Measurements from ENCODE around the gene ZDHHC14.
"Not testable (repeated sequence)": the region's sequence is repeated elsewhere in the genome, so short reads cannot be mapped to it uniquely, and the experiment has no call there.

ZDHHC14 gene

DNA sequence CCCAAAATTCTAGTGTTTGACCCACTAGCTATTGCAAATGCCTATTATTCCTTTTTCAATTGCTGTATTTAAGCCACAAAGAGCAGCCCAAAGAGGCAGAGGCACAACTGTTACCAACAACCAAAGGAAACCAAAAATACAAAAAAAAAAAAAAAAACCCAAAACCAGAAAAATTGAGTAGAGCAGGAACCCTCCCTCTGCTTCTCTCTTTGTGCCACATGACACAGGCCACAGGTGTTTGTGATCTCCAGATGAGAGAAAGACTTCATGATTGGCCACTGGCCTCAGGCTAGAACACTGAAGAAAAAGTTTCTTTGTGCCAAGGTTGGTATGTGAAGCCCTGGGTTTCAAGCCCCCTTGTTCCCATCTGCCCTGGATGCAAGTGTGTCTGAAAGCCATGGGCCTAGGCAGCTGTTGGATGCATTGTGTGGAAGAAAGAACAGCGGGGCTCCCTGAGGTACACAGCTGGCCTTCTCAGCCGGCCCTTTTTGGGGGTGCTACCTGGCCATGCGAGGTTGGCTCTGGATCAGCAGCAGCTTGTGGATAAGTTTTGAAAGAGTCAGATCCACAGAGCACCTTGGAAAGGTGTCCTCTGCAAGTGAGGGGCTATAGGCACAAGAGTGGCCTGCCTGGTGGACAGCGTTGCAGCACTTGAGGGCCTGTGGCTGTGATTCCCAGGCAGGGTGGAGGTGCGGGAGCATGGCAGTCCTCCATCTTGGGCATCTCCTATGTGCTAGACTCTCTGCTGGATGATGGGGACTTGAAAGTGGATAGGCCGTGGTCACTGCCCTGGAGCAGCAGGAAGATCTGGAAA is 204.5 kb downstream of the ZDHHC14 start:
- H2BK15ac ChIP-seq (replicated peaks; ENCODE audit: low read depth), result no peak overlapping the region
- DNase-seq, result no peak
- H2AK5ac ChIP-seq (ENCODE audit: low read length), result no peak overlapping the region
- H4K5ac ChIP-seq (ENCODE audit: low read length), result no peak overlapping the region
- no peak overlapping the region for H2BK120ac ChIP-seq (ENCODE audit: low read depth, low read length)
- no peak overlapping the region for H3K18ac ChIP-seq (ENCODE audit: low read length)
- no peak overlapping the region for H3K4ac ChIP-seq (ENCODE audit: low read depth, low read length)
- H3K4me1 ChIP-seq (ENCODE audit: control insufficient read depth, low read depth, low read length), result no peaks in the 10 kb centered on the region
- no peak overlapping the region for H3K9ac ChIP-seq (ENCODE audit: low read length)
- no peak overlapping the region for H3K27ac ChIP-seq (ENCODE audit: low read depth, low read length)
- no peaks in the 10 kb centered on the region for H3K36me3 ChIP-seq (ENCODE audit: control insufficient read depth, insufficient read depth, low read length)
- no peak overlapping the region for H3K4me3 ChIP-seq (ENCODE audit: low read length)
- H3K56ac ChIP-seq (ENCODE audit: low read length), result no peak overlapping the region
- H4K8ac ChIP-seq (ENCODE audit: low read depth, low read length), result no peak overlapping the region
- H3K79me1 ChIP-seq (ENCODE audit: low read length), result no peaks in the 10 kb centered on the region
- H3K79me2 ChIP-seq (ENCODE audit: control insufficient read depth, insufficient read depth, low read length), result no peaks in the 10 kb centered on the region
- no peak overlapping the region for H3K23ac ChIP-seq (ENCODE audit: low read length)
- H2BK5ac ChIP-seq (ENCODE audit: low read length), result no peak overlapping the region
- WGBS (ENCODE audit: extremely low coverage, insufficient coverage, low lambda C conversion rate), result no CpG with 5 or more reads among the region's 6 CpGs
- H3K4me2 ChIP-seq (ENCODE audit: low read length), result no peak overlapping the region
- no peaks in the 10 kb centered on the region for H3K27me3 ChIP-seq (ENCODE audit: insufficient read depth, low read length, poor library complexity)

DNA sequence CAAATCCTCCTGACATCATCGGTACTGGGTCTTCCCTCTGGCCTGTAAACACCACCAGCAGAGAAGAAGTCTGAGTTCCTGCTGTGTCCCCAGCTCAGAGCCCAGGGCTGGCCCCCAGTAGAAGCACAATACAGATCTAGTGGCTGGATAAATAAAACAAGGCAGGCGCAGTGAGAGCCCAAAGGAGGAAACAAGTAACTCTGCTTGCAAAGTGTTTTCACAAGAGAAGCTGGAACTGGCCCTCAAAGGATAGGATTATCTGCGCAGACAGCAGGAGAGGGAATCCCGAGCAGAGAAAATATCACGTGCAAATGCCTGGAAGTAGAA is 205.1 kb downstream of the ZDHHC14 start:
- WGBS (ENCODE audit: extremely low coverage, insufficient coverage, low lambda C conversion rate), result no CpG with 5 or more reads among the region's 5 CpGs
- DNase-seq, result no peak

GRCh38 chr6:157586476-157587126 is 205.6 kb downstream of the ZDHHC14 start:
- Histone ChIP-seq H3K4me1 (ENCODE audit: control insufficient read depth, low read depth, low read length) (no peaks in the 10 kb centered on the region), H3K23ac (ENCODE audit: low read length) (no peak overlapping the region), H3K4ac (ENCODE audit: low read depth, low read length) (no peak overlapping the region), H2AK5ac (ENCODE audit: low read length) (no peak overlapping the region), H3K18ac (ENCODE audit: low read length) (no peak overlapping the region), H3K4me3 (ENCODE audit: low read length) (no peak overlapping the region), H2BK120ac (ENCODE audit: low read depth, low read length) (no peak overlapping the region), H3K9ac (ENCODE audit: low read length) (no peak overlapping the region), H3K36me3 (ENCODE audit: control insufficient read depth, insufficient read depth, low read length) (no peaks in the 10 kb centered on the region), H3K27ac (ENCODE audit: low read depth, low read length) (no peak overlapping the region), H2BK15ac (replicated peaks; ENCODE audit: low read depth) (no peak overlapping the region), H4K8ac (ENCODE audit: low read depth, low read length) (no peak overlapping the region), H3K56ac (ENCODE audit: low read length) (no peak overlapping the region), H3K79me1 (ENCODE audit: low read length) (no peaks in the 10 kb centered on the region), H3K27me3 (ENCODE audit: insufficient read depth, low read length, poor library complexity) (no peaks in the 10 kb centered on the region), H2BK5ac (ENCODE audit: low read length) (no peak overlapping the region), H4K5ac (ENCODE audit: low read length) (no peak overlapping the region), H3K4me2 (ENCODE audit: low read length) (no peak overlapping the region), H3K79me2 (ENCODE audit: control insufficient read depth, insufficient read depth, low read length) (no peaks in the 10 kb centered on the region)
- no CpG with 5 or more reads among the region's 8 CpGs for WGBS (ENCODE audit: extremely low coverage, insufficient coverage, low lambda C conversion rate)
- DNase-seq, result no peak

More for the DNA sequence above, 205.1 kb downstream of the ZDHHC14 start:
- no peak overlapping the region for H3K4me2 ChIP-seq (ENCODE audit: low read length)
- H3K4ac ChIP-seq (ENCODE audit: low read depth, low read length), result no peak overlapping the region
- H2BK15ac ChIP-seq (replicated peaks; ENCODE audit: low read depth), result no peak overlapping the region
- H3K4me1 ChIP-seq (ENCODE audit: control insufficient read depth, low read depth, low read length), result no peaks in the 10 kb centered on the region
- H2BK120ac ChIP-seq (ENCODE audit: low read depth, low read length), result no peak overlapping the region
- H4K5ac ChIP-seq (ENCODE audit: low read length), result no peak overlapping the region
- no peak overlapping the region for H3K4me3 ChIP-seq (ENCODE audit: low read length)
- no peak overlapping the region for H4K8ac ChIP-seq (ENCODE audit: low read depth, low read length)
- H3K79me1 ChIP-seq (ENCODE audit: low read length), result no peaks in the 10 kb centered on the region
- no peak overlapping the region for H3K18ac ChIP-seq (ENCODE audit: low read length)
- no peak overlapping the region for H3K27ac ChIP-seq (ENCODE audit: low read depth, low read length)
- no peaks in the 10 kb centered on the region for H3K36me3 ChIP-seq (ENCODE audit: control insufficient read depth, insufficient read depth, low read length)
- H3K56ac ChIP-seq (ENCODE audit: low read length), result no peak overlapping the region
- no peak overlapping the region for H2AK5ac ChIP-seq (ENCODE audit: low read length)
- H3K23ac ChIP-seq (ENCODE audit: low read length), result no peak overlapping the region
- no peaks in the 10 kb centered on the region for H3K79me2 ChIP-seq (ENCODE audit: control insufficient read depth, insufficient read depth, low read length)
- H3K9ac ChIP-seq (ENCODE audit: low read length), result no peak overlapping the region
- no peaks in the 10 kb centered on the region for H3K27me3 ChIP-seq (ENCODE audit: insufficient read depth, low read length, poor library complexity)
- H2BK5ac ChIP-seq (ENCODE audit: low read length), result no peak overlapping the region

DNA sequence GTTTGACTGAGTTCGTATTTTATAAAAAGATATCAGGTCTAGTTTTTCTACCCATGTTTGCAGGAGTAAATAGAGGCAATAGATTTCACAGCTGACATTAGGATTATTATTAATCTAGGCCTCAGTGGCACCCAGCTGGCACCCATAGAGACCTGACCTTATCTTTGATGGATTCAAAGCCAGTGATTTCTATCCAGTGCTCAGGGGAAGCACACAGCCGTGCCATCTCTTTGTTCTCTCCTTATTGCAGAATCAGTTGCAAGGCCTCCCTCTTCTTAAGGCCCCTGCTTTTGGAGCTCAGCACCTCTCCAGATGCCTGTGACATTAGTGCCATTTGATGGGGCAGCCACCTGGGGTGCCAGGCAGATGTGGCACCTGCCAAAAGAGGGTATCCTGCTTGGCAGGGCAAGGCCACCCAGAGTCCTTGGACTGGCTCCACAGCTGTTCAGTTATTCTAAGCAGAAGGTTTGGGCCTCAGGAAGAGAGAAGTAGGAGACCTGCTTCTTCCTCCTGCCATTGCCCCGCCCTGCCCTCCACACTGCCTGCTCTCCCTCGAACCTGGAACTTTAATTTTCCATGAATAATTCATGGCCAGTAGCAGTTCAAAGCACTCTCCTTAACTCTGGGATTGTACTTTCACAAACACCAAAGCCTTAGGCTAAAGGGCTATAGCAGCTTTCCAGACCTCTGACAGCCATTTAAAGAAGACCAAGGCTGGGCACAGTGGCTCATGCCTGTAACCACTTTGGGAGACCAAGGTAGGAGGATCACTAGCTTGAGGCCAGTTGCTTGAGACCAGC is 206.3 kb downstream of the ZDHHC14 start:
- Histone ChIP-seq H3K27ac (ENCODE audit: low read depth, low read length) (no peak overlapping the region), H3K4ac (ENCODE audit: low read depth, low read length) (no peak overlapping the region), H3K4me1 (ENCODE audit: control insufficient read depth, low read depth, low read length) (no peaks in the 10 kb centered on the region), H4K5ac (ENCODE audit: low read length) (no peak overlapping the region), H2BK15ac (replicated peaks; ENCODE audit: low read depth) (no peak overlapping the region), H3K4me3 (ENCODE audit: low read length) (no peak overlapping the region), H2AK5ac (ENCODE audit: low read length) (no peak overlapping the region), H2BK120ac (ENCODE audit: low read depth, low read length) (no peak overlapping the region), H3K23ac (ENCODE audit: low read length) (no peak overlapping the region), H3K9ac (ENCODE audit: low read length) (no peak overlapping the region), H3K4me2 (ENCODE audit: low read length) (no peak overlapping the region), H3K79me1 (ENCODE audit: low read length) (no peaks in the 10 kb centered on the region), H4K8ac (ENCODE audit: low read depth, low read length) (no peak overlapping the region), H3K36me3 (ENCODE audit: control insufficient read depth, insufficient read depth, low read length) (no peaks in the 10 kb centered on the region), H3K27me3 (ENCODE audit: insufficient read depth, low read length, poor library complexity) (no peaks in the 10 kb centered on the region), H3K79me2 (ENCODE audit: control insufficient read depth, insufficient read depth, low read length) (no peaks in the 10 kb centered on the region), H3K18ac (ENCODE audit: low read length) (no peak overlapping the region), H2BK5ac (ENCODE audit: low read length) (no peak overlapping the region), H3K56ac (ENCODE audit: low read length) (no peak overlapping the region)
- WGBS (ENCODE audit: extremely low coverage, insufficient coverage, low lambda C conversion rate), result no CpG with 5 or more reads among the region's 4 CpGs
- no peak for DNase-seq

DNA sequence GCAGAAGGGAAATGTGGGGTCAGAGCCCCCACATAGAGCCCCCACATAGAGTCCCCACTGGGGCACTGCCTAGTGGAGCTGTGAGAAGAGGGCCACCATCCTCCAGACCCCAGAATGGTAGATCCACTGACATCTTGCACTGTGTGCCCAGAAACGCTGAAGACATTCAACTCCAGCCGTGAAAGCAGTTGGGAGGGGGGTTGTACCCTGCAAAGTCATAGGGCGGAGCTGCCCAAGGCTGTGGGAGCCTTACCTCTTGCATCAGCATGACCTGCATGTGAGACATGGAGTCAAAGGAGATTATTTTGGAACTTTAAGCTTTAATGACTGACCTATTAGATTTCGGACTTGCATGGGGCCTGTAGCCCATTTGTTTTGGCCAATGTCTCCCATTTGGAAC is 209.7 kb downstream of the ZDHHC14 start:
- not testable (repeated sequence) for H2BK15ac ChIP-seq (replicated peaks; ENCODE audit: low read depth); H3K27me3 ChIP-seq (ENCODE audit: insufficient read depth, low read length, poor library complexity); H3K79me1 ChIP-seq (ENCODE audit: low read length); H3K23ac ChIP-seq (ENCODE audit: low read length); H4K8ac ChIP-seq (ENCODE audit: low read depth, low read length); H2AK5ac ChIP-seq (ENCODE audit: low read length); DNase-seq; H3K4me3 ChIP-seq (ENCODE audit: low read length); H3K79me2 ChIP-seq (ENCODE audit: control insufficient read depth, insufficient read depth, low read length); H3K18ac ChIP-seq (ENCODE audit: low read length); H3K4ac ChIP-seq (ENCODE audit: low read depth, low read length); H3K36me3 ChIP-seq (ENCODE audit: control insufficient read depth, insufficient read depth, low read length); H2BK120ac ChIP-seq (ENCODE audit: low read depth, low read length); H3K9ac ChIP-seq (ENCODE audit: low read length); H3K4me2 ChIP-seq (ENCODE audit: low read length); H3K27ac ChIP-seq (ENCODE audit: low read depth, low read length); H4K5ac ChIP-seq (ENCODE audit: low read length); H3K4me1 ChIP-seq (ENCODE audit: control insufficient read depth, low read depth, low read length); H2BK5ac ChIP-seq (ENCODE audit: low read length); H3K56ac ChIP-seq (ENCODE audit: low read length)
- no CpG with 5 or more reads among the region's 4 CpGs for WGBS (ENCODE audit: extremely low coverage, insufficient coverage, low lambda C conversion rate)

Measured in mesendoderm (in vitro differentiated cells).